ENCODE results near the gene PDCL2.

DNA sequence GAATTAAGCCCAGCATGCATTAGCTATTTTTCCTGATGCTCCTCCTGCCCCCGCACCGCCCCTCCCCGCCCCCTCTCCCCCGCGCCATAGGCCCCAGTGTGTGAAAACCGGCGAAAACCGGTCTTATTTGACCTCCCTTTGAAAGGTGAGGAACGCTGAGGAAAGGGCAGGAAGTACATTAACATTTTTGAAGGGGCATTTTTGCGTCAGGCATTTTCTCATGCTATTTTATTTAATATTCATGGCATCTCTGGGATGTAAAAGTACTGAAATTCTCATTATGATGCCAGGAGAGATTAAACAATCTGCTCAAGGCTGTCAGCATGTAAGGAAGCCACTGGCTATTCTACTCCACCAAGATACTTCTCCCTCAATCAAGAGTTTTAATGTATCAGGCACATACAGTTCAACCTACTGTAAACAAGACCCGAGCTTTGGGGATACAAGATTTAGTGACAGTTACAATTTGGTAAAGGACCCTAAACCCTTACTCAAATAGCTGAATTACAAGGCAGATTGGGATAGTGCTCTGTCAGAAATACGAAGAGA lies 45.3 kb upstream of the PDCL2 start:
- no peak for TF ChIP-seq POLR2A (IDR thresholded peaks at IDR 0.05; ENCODE audit: extremely low read depth, insufficient read length)
- TF ChIP-seq, protein P1, sequence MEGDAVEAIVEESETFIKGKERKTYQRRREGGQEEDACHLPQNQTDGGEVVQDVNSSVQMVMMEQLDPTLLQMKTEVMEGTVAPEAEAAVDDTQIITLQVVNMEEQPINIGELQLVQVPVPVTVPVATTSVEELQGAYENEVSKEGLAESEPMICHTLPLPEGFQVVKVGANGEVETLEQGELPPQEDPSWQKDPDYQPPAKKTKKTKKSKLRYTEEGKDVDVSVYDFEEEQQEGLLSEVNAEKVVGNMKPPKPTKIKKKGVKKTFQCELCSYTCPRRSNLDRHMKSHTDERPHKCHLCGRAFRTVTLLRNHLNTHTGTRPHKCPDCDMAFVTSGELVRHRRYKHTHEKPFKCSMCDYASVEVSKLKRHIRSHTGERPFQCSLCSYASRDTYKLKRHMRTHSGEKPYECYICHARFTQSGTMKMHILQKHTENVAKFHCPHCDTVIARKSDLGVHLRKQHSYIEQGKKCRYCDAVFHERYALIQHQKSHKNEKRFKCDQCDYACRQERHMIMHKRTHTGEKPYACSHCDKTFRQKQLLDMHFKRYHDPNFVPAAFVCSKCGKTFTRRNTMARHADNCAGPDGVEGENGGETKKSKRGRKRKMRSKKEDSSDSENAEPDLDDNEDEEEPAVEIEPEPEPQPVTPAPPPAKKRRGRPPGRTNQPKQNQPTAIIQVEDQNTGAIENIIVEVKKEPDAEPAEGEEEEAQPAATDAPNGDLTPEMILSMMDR (IDR thresholded peaks at IDR 0.05; ENCODE audit: low read depth, low read length) = no peak

All from NB4 (cell line).